Vagina (tissue), 2 donors: ENCODE measurements around the gene SLC22A23. TPM values are rescaled to one million over a fixed set of nuclear protein-coding genes. Genes with fewer than 3 reads are reported as not detected.

Experiments
- DNase-seq, 2 donors: peaks; one replicate each; pipeline ENCODE4 v3.0.0-alpha.2; 2017; ENCODE audit errors: extremely low spot score in 2 of 2
- H3K27ac ChIP-seq: fragments of 200-600 bp; sonication (generic); one replicate; pipeline ENCODE4 v1.5.1; 2019
- H3K27me3 ChIP-seq: fragments of 200-600 bp; sonication (generic); one replicate; pipeline ENCODE4 v1.5.1; 2019
- H3K36me3 ChIP-seq, 2 donors: fragments of 200-600 bp; sonication (generic); one replicate each; pipeline ENCODE4 v1.5.1; 2017 to 2019
- H3K4me1 ChIP-seq: fragments of 200-600 bp; sonication (generic); one replicate; pipeline ENCODE4 v1.5.1; 2019
- H3K4me3 ChIP-seq, 2 donors: fragments of 200-600 bp; sonication (generic); 1 replicate in 1 of 2; 2 replicates in 1 of 2; pipeline ENCODE4 v1.5.1; 2016 to 2019
- H3K9me3 ChIP-seq: fragments of 200-600 bp; sonication (generic); one replicate; pipeline ENCODE4 v1.5.1; 2019
- CTCF ChIP-seq, 3 experiments: fragments of 450-650 bp in 2 of 3; fragments of 200-600 bp in 1 of 3; sonication (generic) in 1 of 3; IDR thresholded peaks; one replicate each; pipeline ENCODE4 v1.5.1; 2017 to 2019; ENCODE audit warnings: antibody characterized with exemption in 3 of 3, mild to moderate bottlenecking in 2 of 3, moderate library complexity in 2 of 3
- POLR2A ChIP-seq, 2 donors: fragments of 450-650 bp; IDR thresholded peaks; one replicate each; pipeline ENCODE4 v1.6.1; 2017; ENCODE audit warnings: antibody characterized with exemption in 2 of 2, mild to moderate bottlenecking in 2 of 2, moderate library complexity in 2 of 2
- POLR2AphosphoS5 ChIP-seq, 2 donors: sonication (generic); formaldehyde crosslinking; IDR thresholded peaks; one replicate each; pipeline ENCODE4 v1.9.0; 2017; ENCODE audit warnings: antibody characterized with exemption in 2 of 2, mild to moderate bottlenecking in 2 of 2, low read depth in 1 of 2; ENCODE audit not compliant: insufficient read depth in 1 of 2
- intact Hi-C: fragments of 100-400 bp; cut with DNase I; formaldehyde crosslinking; loops from one replicate; pipeline ENCODE4 v1.15.1; 2023
- total RNA-seq: library from RNA; depleted of rRNA; stranded (reverse); fragments of >200 nt; gene quantifications from one replicate; pipeline ENCODE4 v1.2.3, GENCODE V29; 2016

Gene SLC22A23
- total RNA-seq, 1 donor from 2014 or later = 40.5 TPM

DNA sequence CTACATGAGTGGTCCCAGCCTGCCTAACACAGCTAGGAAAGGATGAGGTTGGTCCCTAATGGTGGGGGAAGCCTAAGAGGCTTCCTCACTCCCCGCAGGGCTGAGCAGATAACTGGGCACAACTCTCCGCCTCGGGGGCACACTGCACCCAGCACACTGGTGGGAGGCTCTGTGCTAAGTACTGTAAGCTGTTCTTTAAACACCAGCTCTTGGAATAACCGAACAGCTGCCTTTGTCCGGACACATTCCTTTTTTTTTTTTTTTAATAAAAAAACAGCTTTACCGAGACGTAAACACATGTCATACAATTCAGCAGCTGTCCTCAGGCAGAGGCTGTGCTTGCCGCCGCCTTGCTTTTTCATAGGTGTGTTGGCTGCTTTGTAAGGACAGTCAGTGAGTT is 191.2 kb downstream of the SLC22A23 start:
- intact Hi-C loops = no loop called here
- Histone ChIP-seq H3K4me3 (no peak overlapping the region), H3K9me3 (no peaks in the 10 kb centered on the region), H3K36me3 (peaks cover 0 to 30% of the 10 kb centered on the region in 2 donors), H3K4me1 (peaks cover 37% of the 10 kb centered on the region), H3K27me3 (no peaks in the 10 kb centered on the region), H3K27ac (no peak overlapping the region)
- no peak for DNase-seq
- TF ChIP-seq POLR2AphosphoS5 (IDR thresholded peaks at IDR 0.05; ENCODE audit: insufficient read depth in 1 of 2, low read depth in 1 of 2) = no peak
- TF ChIP-seq CTCF (IDR thresholded peaks at IDR 0.05) = no peak
- no peak for TF ChIP-seq POLR2A (IDR thresholded peaks at IDR 0.05)

DNA sequence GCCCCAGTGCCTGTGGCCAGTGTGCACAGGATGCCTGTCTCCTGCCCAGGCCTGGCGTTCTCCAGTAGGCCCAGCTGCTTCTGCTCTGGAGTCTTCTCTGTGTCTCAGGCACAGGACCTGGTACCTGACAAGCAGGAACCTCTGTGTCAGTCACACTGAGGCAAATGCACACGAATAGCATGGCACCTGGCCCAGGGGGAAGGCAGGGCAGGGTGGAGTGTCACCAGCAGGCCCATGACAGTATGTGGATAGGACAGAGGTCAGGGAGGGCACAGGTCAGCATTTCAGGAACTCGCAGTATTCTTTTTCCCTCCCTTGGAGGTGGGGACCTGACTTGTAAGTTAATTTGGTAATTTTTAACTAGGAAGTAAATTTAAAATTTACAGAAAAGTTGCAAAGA is 192.5 kb downstream of the SLC22A23 start:
- Histone ChIP-seq H3K27me3 (no peaks in the 10 kb centered on the region), H3K27ac (no peak overlapping the region), H3K9me3 (no peaks in the 10 kb centered on the region), H3K4me3 (no peak overlapping the region), H3K4me1 (peaks cover 50% of the 10 kb centered on the region), H3K36me3 (peaks cover 0 to 20% of the 10 kb centered on the region in 2 donors)
- no peak for DNase-seq
- TF ChIP-seq POLR2AphosphoS5 (IDR thresholded peaks at IDR 0.05; ENCODE audit: insufficient read depth in 1 of 2, low read depth in 1 of 2) (no peak), CTCF (IDR thresholded peaks at IDR 0.05) (no peak), POLR2A (IDR thresholded peaks at IDR 0.05) (no peak)
- intact Hi-C loops = no loop called here

DNA sequence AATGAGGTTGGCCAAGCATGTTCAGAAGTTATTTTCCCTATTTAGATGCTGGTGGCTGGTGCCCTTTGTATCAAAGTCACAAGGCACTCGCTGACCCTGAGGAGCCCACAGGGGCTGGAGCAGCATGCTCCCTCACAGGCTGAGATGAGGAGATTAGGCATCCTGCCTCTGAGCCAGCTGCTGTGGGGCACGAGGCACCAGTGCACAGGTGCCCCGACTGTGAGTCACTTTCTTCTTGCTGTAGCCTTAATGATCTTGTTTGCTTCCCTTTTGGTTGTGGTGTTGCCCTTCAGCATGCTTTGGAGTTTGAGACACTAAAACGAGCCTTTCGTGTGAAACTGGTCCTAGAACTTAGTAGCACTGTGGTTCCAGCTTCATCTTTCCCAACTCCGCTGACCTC is 193.8 kb downstream of the SLC22A23 start:
- Histone ChIP-seq H3K36me3 (peaks cover 0 to 13% of the 10 kb centered on the region in 2 donors), H3K4me1 (peaks cover 54% of the 10 kb centered on the region), H3K4me3 (no peak overlapping the region), H3K27ac (no peak overlapping the region), H3K9me3 (no peaks in the 10 kb centered on the region), H3K27me3 (no peaks in the 10 kb centered on the region)
- intact Hi-C loops = no loop called here
- TF ChIP-seq POLR2AphosphoS5 (IDR thresholded peaks at IDR 0.05; ENCODE audit: insufficient read depth in 1 of 2, low read depth in 1 of 2) (no peak), POLR2A (IDR thresholded peaks at IDR 0.05) (no peak), CTCF (IDR thresholded peaks at IDR 0.05) (no peak)
- no peak for DNase-seq

- H3K27me3 ChIP-seq = no peaks in the 10 kb centered on the region
- H3K9me3 ChIP-seq = no peaks in the 10 kb centered on the region
- intact Hi-C loops = no loop called here
- H3K27ac ChIP-seq = no peak overlapping the region
- DNase-seq = no peak
- no peak overlapping the region for H3K4me3 ChIP-seq
- peaks cover 0 to 13% of the 10 kb centered on the region in 2 donors for H3K36me3 ChIP-seq
- TF ChIP-seq POLR2AphosphoS5 (IDR thresholded peaks at IDR 0.05; ENCODE audit: insufficient read depth in 1 of 2, low read depth in 1 of 2) (no peak), CTCF (IDR thresholded peaks at IDR 0.05) (no peak)
- peaks cover 54% of the 10 kb centered on the region for H3K4me1 ChIP-seq
Observed at GRCh38 chr6:3261921-3262320, 194.9 kb downstream of the SLC22A23 start.

- intact Hi-C loops = no loop called here
- DNase-seq = no peak
- no peaks in the 10 kb centered on the region for H3K27me3 ChIP-seq
- no peaks in the 10 kb centered on the region for H3K9me3 ChIP-seq
- H3K4me3 ChIP-seq = no peak overlapping the region
- H3K36me3 ChIP-seq = peaks cover 0 to 13% of the 10 kb centered on the region in 2 donors
- TF ChIP-seq POLR2A (IDR thresholded peaks at IDR 0.05) (no peak), POLR2AphosphoS5 (IDR thresholded peaks at IDR 0.05; ENCODE audit: insufficient read depth in 1 of 2, low read depth in 1 of 2) (no peak), CTCF (IDR thresholded peaks at IDR 0.05) (no peak)
- H3K4me1 ChIP-seq = peaks cover 54% of the 10 kb centered on the region
- no peak overlapping the region for H3K27ac ChIP-seq
Observed at GRCh38 chr6:3261518-3261820, 195.4 kb downstream of the SLC22A23 start.
